Suppressor macrophage treated with lipopolysaccharide for 4 hours (primary cell): ENCODE results near the gene CISTR.
"Not testable (repeated sequence)": the region's sequence is repeated elsewhere in the genome, so short reads cannot be mapped to it uniquely, and the experiment has no call there.

Experiments
- DNase-seq: peaks from one replicate; pipeline ENCODE4 v3.0.0-alpha.2; 2020

CISTR gene

GRCh38 chr12:53751336-53752191, at the start of gene CISTR:
Gene CISTR, minus strand, starts transcription at chr12:53751979.
- DNase-seq: no peak

GRCh38 chr12:53798575-53798974, 46.8 kb upstream of the CISTR start:
- no peak for DNase-seq

GRCh38 chr12:53795927-53796326, 44.1 kb upstream of the CISTR start:
- no peak for DNase-seq

GRCh38 chr12:53793221-53793620, 41.4 kb upstream of the CISTR start:
- no peak for DNase-seq

- DNase-seq: peak; percentile 53
These were observed 40.1 kb upstream of the CISTR start for GRCh38 chr12:53791735-53792326.

- no peak for DNase-seq
These were observed 37.8 kb upstream of the CISTR start for GRCh38 chr12:53789570-53789969.

GRCh38 chr12:53788892-53789291, 37.1 kb upstream of the CISTR start:
- DNase-seq: no peak

GRCh38 chr12:53786411-53786810, 34.6 kb upstream of the CISTR start:
- DNase-seq: no peak

- no peak for DNase-seq
These were observed 33.4 kb upstream of the CISTR start for GRCh38 chr12:53785161-53785560.

- no peak for DNase-seq
These were observed 30.4 kb upstream of the CISTR start for GRCh38 chr12:53782093-53782703.

GRCh38 chr12:53781228-53781801, 29.5 kb upstream of the CISTR start:
- no peak for DNase-seq

- no peak for DNase-seq
These were observed 28.5 kb upstream of the CISTR start for GRCh38 chr12:53780323-53780722.

GRCh38 chr12:53779679-53780078, 27.9 kb upstream of the CISTR start:
- DNase-seq: not testable (repeated sequence)

GRCh38 chr12:53777936-53778644, 26.3 kb upstream of the CISTR start:
- DNase-seq: no peak

- no peak for DNase-seq
These were observed 25.6 kb upstream of the CISTR start for GRCh38 chr12:53777412-53777811.

GRCh38 chr12:53776872-53777271, 25.1 kb upstream of the CISTR start:
- DNase-seq: no peak

- DNase-seq: no peak
These were observed 23.8 kb upstream of the CISTR start for GRCh38 chr12:53775478-53776145.

- no peak for DNase-seq
These were observed 18.5 kb upstream of the CISTR start for GRCh38 chr12:53770281-53770680.

GRCh38 chr12:53768976-53769375, 17.2 kb upstream of the CISTR start:
- no peak for DNase-seq

- no peak for DNase-seq
These were observed 15.1 kb upstream of the CISTR start for GRCh38 chr12:53766881-53767280.

- no peak for DNase-seq
These were observed 14.1 kb upstream of the CISTR start for GRCh38 chr12:53765891-53766290.

GRCh38 chr12:53764615-53765014, 12.8 kb upstream of the CISTR start:
- no peak for DNase-seq
